H1 (cell line): ENCODE data around the gene GALNT2. TPM values are rescaled to one million over a fixed set of nuclear protein-coding genes. Genes with fewer than 3 reads are reported as not detected.

Experiments
- CTCF ChIA-PET: fragments of 300-600 bp; sonication (Branson Sonifier 250); formaldehyde crosslinking; loops from one replicate; lab custom pipeline; 2021; ENCODE audit not compliant: partially characterized antibody; lab: Charles Lee
- POLR2A ChIA-PET: fragments of 300-600 bp; sonication (Branson Sonifier 250); formaldehyde crosslinking; loops from one replicate; lab custom pipeline; 2021; ENCODE audit warnings: inconsistent platforms; ENCODE audit not compliant: partially characterized antibody; lab: Charles Lee
- DNase-seq, 2 experiments: peaks; one replicate each; pipeline versions ENCODE4 v3.0.0 to v3.0.0-alpha.2; 2010 to 2022; ENCODE audit warnings: low spot score in 2 of 2, low read depth in 1 of 2, mixed read lengths in 1 of 2
- FAIRE-seq: peaks from 2 replicates; lab custom pipeline; 2011; peaks lifted over from hg19 to GRCh38; lab: Jason Lieb, UNC
- H2AFZ ChIP-seq: 2 replicates; pipeline ENCODE4 v1.8.1; 2012; ENCODE audit warnings: low read length, inconsistent platforms
- H2AK5ac ChIP-seq: 2 replicates; pipeline ENCODE4 v1.6.1; 2013; ENCODE audit warnings: low read depth, low read length
- H2BK120ac ChIP-seq: replicated peaks from 2 replicates; pipeline ENCODE3; 2013; ENCODE audit warnings: low read depth, low read length, inconsistent platforms
- H2BK12ac ChIP-seq: 2 replicates; pipeline ENCODE4 v1.6.1; 2013; ENCODE audit warnings: low read depth, low read length
- H2BK15ac ChIP-seq: 2 replicates; pipeline ENCODE4 v1.6.1; 2013; ENCODE audit warnings: low read length
- H2BK20ac ChIP-seq: 2 replicates; pipeline ENCODE4 v1.6.1; 2013; ENCODE audit warnings: low read length
- H2BK5ac ChIP-seq: 2 replicates; pipeline ENCODE4 v1.6.1; 2013; ENCODE audit warnings: low read depth, low read length
- H3K14ac ChIP-seq: 2 replicates; pipeline ENCODE4 v1.6.1; 2013; ENCODE audit warnings: inconsistent platforms; ENCODE audit not compliant: insufficient read length
- H3K18ac ChIP-seq: 2 replicates; pipeline ENCODE4 v1.6.1; 2013; ENCODE audit warnings: low read length; ENCODE audit errors: extremely low read depth
- H3K23ac ChIP-seq: 2 replicates; pipeline ENCODE4 v1.6.1; 2013; ENCODE audit warnings: inconsistent platforms; ENCODE audit not compliant: insufficient read length
- H3K23me2 ChIP-seq: 2 replicates; pipeline ENCODE4 v1.6.1; 2013; ENCODE audit warnings: low read depth, low read length
- H3K27ac ChIP-seq: 2 replicates; pipeline ENCODE4 v1.6.1; 2011; ENCODE audit warnings: low read depth, low read length, inconsistent platforms
- H3K27me3 ChIP-seq, 4 experiments: replicated peaks in 1 of 4; 1 replicate in 1 of 4; 2 replicates in 3 of 4; pipeline versions ENCODE4 v1.6.1 to v1.8.1; 2011 to 2013; ENCODE audit warnings: low read length in 3 of 4, mild to moderate bottlenecking in 3 of 4, inconsistent platforms in 2 of 4, mixed read lengths in 2 of 4, moderate library complexity in 1 of 4; ENCODE audit not compliant: control insufficient read depth in 3 of 4, insufficient read depth in 3 of 4; ENCODE audit errors: extremely low read depth in 1 of 4
- H3K36me3 ChIP-seq, 4 experiments: 2 replicates each; pipeline versions ENCODE4 v1.6.1 to v1.8.1; 2011 to 2013; ENCODE audit warnings: mild to moderate bottlenecking in 4 of 4, low read length in 3 of 4, moderate library complexity in 2 of 4, control low read depth in 1 of 4, inconsistent platforms in 1 of 4; ENCODE audit not compliant: insufficient read depth in 4 of 4, control insufficient read depth in 2 of 4
- H3K4ac ChIP-seq: replicated peaks from 2 replicates; pipeline ENCODE3; 2013; ENCODE audit warnings: low read length, low read depth, mixed read lengths, inconsistent platforms; ENCODE audit not compliant: insufficient read length
- H3K4me1 ChIP-seq, 4 experiments: replicated peaks in 1 of 4; 1 replicate in 1 of 4; 2 replicates in 3 of 4; pipeline versions ENCODE4 v1.6.1 to v1.8.1; 2011 to 2013; ENCODE audit warnings: low read length in 3 of 4, inconsistent platforms in 2 of 4, mixed read lengths in 1 of 4; ENCODE audit not compliant: insufficient read depth in 4 of 4, control insufficient read depth in 3 of 4
- H3K4me2 ChIP-seq, 2 experiments: 2 replicates each; pipeline versions ENCODE4 v1.6.1 to v1.8.1; 2011 to 2013; ENCODE audit warnings: low read depth in 2 of 2, low read length in 2 of 2, control low read depth in 1 of 2, inconsistent platforms in 1 of 2, mild to moderate bottlenecking in 1 of 2; ENCODE audit not compliant: insufficient read depth in 1 of 2
- H3K4me3 ChIP-seq, 4 experiments: fragments of 200-600, 300-600 bp in 1 of 4; sonication (generic), shearing (Covaris generic), sonication (Bioruptor Twin) in 1 of 4; 2 replicates each; pipeline versions ENCODE4 v1.5.1 to v1.8.1; 2011 to 2016; ENCODE audit warnings: low read length in 4 of 4, low read depth in 3 of 4, control low read depth in 2 of 4, inconsistent platforms in 2 of 4, mild to moderate bottlenecking in 2 of 4, mixed read lengths in 1 of 4, moderate library complexity in 1 of 4; ENCODE audit not compliant: insufficient read depth in 2 of 4; ENCODE audit errors: extremely low read depth in 1 of 4
- H3K56ac ChIP-seq: replicated peaks from 2 replicates; pipeline ENCODE3; 2013; ENCODE audit warnings: low read depth, mild to moderate bottlenecking, mixed read lengths, low read length, inconsistent platforms; ENCODE audit not compliant: insufficient read length
- H3K79me1 ChIP-seq: 2 replicates; pipeline ENCODE4 v1.6.1; 2013; ENCODE audit warnings: low read depth, low read length, control low read depth
- H3K79me2 ChIP-seq, 2 experiments: 2 replicates each; pipeline versions ENCODE4 v1.6.1 to v1.8.1; 2012 to 2013; ENCODE audit warnings: low read length in 2 of 2, mild to moderate bottlenecking in 2 of 2, inconsistent platforms in 1 of 2; ENCODE audit not compliant: insufficient read depth in 2 of 2, control insufficient read depth in 1 of 2
- H3K9ac ChIP-seq, 4 experiments: replicated peaks in 1 of 4; 1 replicate in 1 of 4; 2 replicates in 3 of 4; pipeline versions ENCODE4 v1.6.1 to v1.8.1; 2011 to 2013; ENCODE audit warnings: low read depth in 3 of 4, low read length in 3 of 4, control low read depth in 2 of 4, mild to moderate bottlenecking in 2 of 4, moderate library complexity in 2 of 4, inconsistent platforms in 1 of 4; ENCODE audit errors: extremely low read depth in 1 of 4
- H3K9me3 ChIP-seq, 2 experiments: 2 replicates each; pipeline versions ENCODE4 v1.6.1 to v1.8.1; 2012 to 2013; ENCODE audit warnings: mild to moderate bottlenecking in 2 of 2, moderate library complexity in 2 of 2, control low read depth in 1 of 2, inconsistent platforms in 1 of 2, low read depth in 1 of 2, low read length in 1 of 2, mixed read lengths in 1 of 2; ENCODE audit not compliant: insufficient read depth in 2 of 2
- H4K20me1 ChIP-seq, 2 experiments: replicated peaks in 1 of 2; 2 replicates each; pipeline versions ENCODE3 to v1.8.1; 2011 to 2013; ENCODE audit warnings: inconsistent platforms in 2 of 2, low read length in 2 of 2, mild to moderate bottlenecking in 1 of 2; ENCODE audit not compliant: insufficient read depth in 2 of 2, control insufficient read depth in 1 of 2
- H4K5ac ChIP-seq: 2 replicates; pipeline ENCODE4 v1.6.1; 2013; ENCODE audit warnings: low read length, low read depth, mixed read lengths, inconsistent platforms; ENCODE audit not compliant: insufficient read length
- H4K8ac ChIP-seq: 2 replicates; pipeline ENCODE4 v1.8.0; 2013; ENCODE audit warnings: mild to moderate bottlenecking, moderate library complexity, low read length, inconsistent platforms; ENCODE audit not compliant: insufficient read depth; ENCODE audit errors: extremely low read depth
- H4K91ac ChIP-seq: replicated peaks from 2 replicates; pipeline ENCODE3; 2013; ENCODE audit warnings: low read length, mixed read lengths, inconsistent platforms; ENCODE audit not compliant: insufficient read length
- CEBPB ChIP-seq: IDR thresholded peaks from 2 replicates; pipeline ENCODE4 v1.6.1; 2012; ENCODE audit warnings: low read depth, low read length
- EZH2 ChIP-seq: fragments of 200-600 bp; sonication (generic); IDR thresholded peaks from 2 replicates; pipeline ENCODE4 v1.7.1; 2012; ENCODE audit warnings: low read depth, mild to moderate bottlenecking, moderate library complexity, low read length, inconsistent platforms; ENCODE audit not compliant: severe bottlenecking
- WGBS, 2 experiments: shearing (Covaris generic) in 1 of 2; methylation state at CpG; one replicate each; pipeline versions ENCODE4 v1.1.6 to v1.1.7; 2013 to 2015; ENCODE audit warnings: low lambda C conversion rate in 2 of 2, mixed read lengths in 2 of 2, inconsistent platforms in 1 of 2, low coverage in 1 of 2, missing lambda C conversion rate in 1 of 2; ENCODE audit not compliant: insufficient replicate concordance in 2 of 2, insufficient coverage in 1 of 2, insufficient read length in 1 of 2; ENCODE audit errors: extremely low coverage in 1 of 2, missing lambda C conversion rate in 1 of 2; 5-methylcytosine and 5-hydroxymethylcytosine counted together
- polyA plus RNA-seq, 7 experiments: library from polyadenylated mRNA; depleted of rRNA in 3 of 7; stranded (reverse) in 5 of 7; unstranded in 2 of 7; fragments of >200 nt in 5 of 7; fragments of 200-250 nt in 2 of 7; gene quantifications; 1 replicate in 5 of 7; 2 replicates in 1 of 7; 4 replicates in 1 of 7; pipeline versions ENCODE4 v1.2.1 to v1.2.3, GENCODE V29; 2011 to 2013; ENCODE audit warnings: missing spikeins in 2 of 7, mixed read lengths in 2 of 7
- total RNA-seq: library from RNA; stranded (reverse); fragmentation: NEBNext Ultra II Directional; extraction: Animal tissue kit (Norgen Biotek cat#: 25700); gene quantifications from 2 replicates; pipeline ENCODE4 v1.2.1, GENCODE V29; 2021
- TF ChIP-seq, protein P1 (sequence below): IDR thresholded peaks from 2 replicates; pipeline ENCODE4 v1.6.1; 2012; ENCODE audit warnings: inconsistent platforms
- TF ChIP-seq, protein P2 (sequence below): IDR thresholded peaks from 2 replicates; pipeline ENCODE4 v1.6.1; 2011; ENCODE audit warnings: low read depth, mild to moderate bottlenecking, low read length; ENCODE audit not compliant: insufficient read depth

GALNT2 gene
- total and polyA plus RNA-seq, 2 of the 8 experiments (the other 6 are each of a cell fraction or from before 2014, with no cell fraction given), result 34.5 to 75.3 TPM

- H3K4me1 ChIP-seq, result peaks cover 0 to 8% (median 4%) of the 10 kb centered on the region in 4 experiments; a peak in 5 of 7 replicates
- H3K4ac ChIP-seq, result no peak overlapping the region
- peaks cover 6% of the 10 kb centered on the region for H3K79me1 ChIP-seq
- H2BK12ac ChIP-seq, result no peak overlapping the region
- H3K23me2 ChIP-seq, result no peaks in the 10 kb centered on the region
- no peaks in the 10 kb centered on the region for H3K9me3 ChIP-seq
- no peak overlapping the region for H3K4me2 ChIP-seq
- no peak overlapping the region for H3K14ac ChIP-seq
- DNase-seq (no peak), FAIRE-seq (no peak)
- no peak overlapping the region for H3K56ac ChIP-seq
- H3K36me3 ChIP-seq, result no peaks in the 10 kb centered on the region
- no peak overlapping the region for H2AFZ ChIP-seq
- no peaks in the 10 kb centered on the region for H3K27me3 ChIP-seq
- no peak overlapping the region for H2BK120ac ChIP-seq
- WGBS, 2 experiments, result 83% methylated on average over 16 of the region's 16 CpGs; no CpG with 5 or more reads in 1 of the 2 experiments
- no peak overlapping the region for H3K9ac ChIP-seq
- no peak overlapping the region for H3K27ac ChIP-seq
- no peak overlapping the region for H3K23ac ChIP-seq
- no peak overlapping the region for H4K91ac ChIP-seq
- POLR2A ChIA-PET, result interaction anchor here (1.1 kb wide), 1 partner anchor 26 kb away, joined by 3 read pairs; no protein-coding TSS in a partner anchor
- TF ChIP-seq CEBPB (peak; percentile 71), EZH2 (no peak)
- TF ChIP-seq, protein P1, sequence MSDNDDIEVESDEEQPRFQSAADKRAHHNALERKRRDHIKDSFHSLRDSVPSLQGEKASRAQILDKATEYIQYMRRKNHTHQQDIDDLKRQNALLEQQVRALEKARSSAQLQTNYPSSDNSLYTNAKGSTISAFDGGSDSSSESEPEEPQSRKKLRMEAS, result peak; percentile 47
- TF ChIP-seq, protein P2, sequence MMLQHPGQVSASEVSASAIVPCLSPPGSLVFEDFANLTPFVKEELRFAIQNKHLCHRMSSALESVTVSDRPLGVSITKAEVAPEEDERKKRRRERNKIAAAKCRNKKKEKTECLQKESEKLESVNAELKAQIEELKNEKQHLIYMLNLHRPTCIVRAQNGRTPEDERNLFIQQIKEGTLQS, result no peak
- 0 out of 2 replicates have a peak overlapping the region, but pooled peaks have one; percentile 24 for H3K18ac ChIP-seq
- CTCF ChIA-PET, result interaction anchor here (0.7 to 1.9 kb wide), 2 partner anchors 11 to 42 kb away, joined by 3 to 6 read pairs; no protein-coding TSS in a partner anchor
- no peak overlapping the region for H2BK5ac ChIP-seq
- H3K79me2 ChIP-seq, result 0 out of 4 replicates have a peak, but pooled peaks cover 0 to 3% of the 10 kb centered on the region in 2 experiments
- no peak overlapping the region; the same call in 1 of the 2 replicates for H2AK5ac ChIP-seq
- H4K20me1 ChIP-seq, result peaks cover 0 to 1% of the 10 kb centered on the region in 2 experiments
- no peak overlapping the region for H4K5ac ChIP-seq
- H2BK20ac ChIP-seq, result no peak overlapping the region
- H4K8ac ChIP-seq, result peak overlapping the region; percentile 54; the same call in 1 of the 2 replicates
- H2BK15ac ChIP-seq, result peak overlapping the region; percentile 73; the same call in 1 of the 2 replicates
- no peak overlapping the region for H3K4me3 ChIP-seq
Observed at GRCh38 chr1:230226007-230226800, 159.2 kb downstream of the GALNT2 start.
